AG04450 (cell line): ENCODE data around the gene KIAA1328. TPM values are rescaled to one million over a fixed set of nuclear protein-coding genes. Genes with fewer than 3 reads are reported as not detected.

ENCODE experiments used
- CTCF ChIA-PET: fragments of 300-600, 350-600 bp; formaldehyde crosslinking; extraction: SDS; loops from one replicate; lab custom pipeline; 2022; ENCODE audit warnings: antibody characterized with exemption, inconsistent platforms; lab: Charles Lee
- POLR2A ChIA-PET: fragments of 350-600 bp; formaldehyde crosslinking; extraction: SDS; loops from one replicate; lab custom pipeline; 2021; ENCODE audit warnings: antibody characterized with exemption, inconsistent platforms; lab: Yijun Ruan, JAX
- DNase-seq: peaks from one replicate; pipeline ENCODE4 v3.0.0-alpha.2; 2011; ENCODE audit warnings: low read depth, low spot score
- H3K27ac ChIP-seq: one replicate; pipeline ENCODE4 v1.5.1; 2012; ENCODE audit warnings: low read depth, low read length, control low read depth
- H3K27me3 ChIP-seq: one replicate; pipeline ENCODE4 v1.6.0; 2012; ENCODE audit warnings: low read length; ENCODE audit not compliant: control insufficient read depth, insufficient read depth
- H3K4me3 ChIP-seq: 2 replicates; pipeline ENCODE4 v1.5.1; 2011; ENCODE audit warnings: mild to moderate bottlenecking, low read depth, low read length, control low read depth
- H3K9me3 ChIP-seq: 2 replicates; pipeline ENCODE4 v1.5.1; 2012; ENCODE audit warnings: low read length; ENCODE audit not compliant: control insufficient read depth, insufficient read depth
- polyA plus RNA-seq: library from polyadenylated mRNA; depleted of rRNA; stranded (reverse); fragments of >200 nt; gene quantifications from 2 replicates; pipeline ENCODE4 v1.2.3, GENCODE V29; 2011
- TF ChIP-seq, protein P1 (sequence below): IDR thresholded peaks from 2 replicates; pipeline ENCODE4 v1.5.1; 2011; ENCODE audit warnings: low read depth, low read length, control low read depth, inconsistent platforms

Gene KIAA1328
- polyA plus RNA-seq, 1 experiment, result 3.9 TPM

DNA sequence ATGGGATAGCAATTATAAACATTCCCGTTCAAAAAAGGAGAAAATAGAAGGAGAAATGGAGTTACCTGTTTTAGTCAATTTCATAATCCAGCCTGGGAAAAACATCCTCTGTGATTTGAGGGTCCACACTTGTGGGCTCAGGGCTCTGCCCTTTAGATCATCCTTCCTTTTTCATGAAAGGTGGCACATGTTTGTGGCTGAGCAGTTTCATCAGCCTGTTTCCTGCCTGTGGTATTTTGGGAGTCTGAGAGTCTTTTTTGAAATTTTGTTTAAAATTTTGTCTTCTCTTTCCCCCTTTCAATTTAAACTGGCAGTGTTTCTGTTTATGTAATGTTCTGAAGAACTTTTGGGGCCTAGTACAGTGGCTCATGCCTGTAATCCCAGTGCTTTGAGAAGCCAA is 84.0 kb downstream of the KIAA1328 start:
- TF ChIP-seq, protein P1, sequence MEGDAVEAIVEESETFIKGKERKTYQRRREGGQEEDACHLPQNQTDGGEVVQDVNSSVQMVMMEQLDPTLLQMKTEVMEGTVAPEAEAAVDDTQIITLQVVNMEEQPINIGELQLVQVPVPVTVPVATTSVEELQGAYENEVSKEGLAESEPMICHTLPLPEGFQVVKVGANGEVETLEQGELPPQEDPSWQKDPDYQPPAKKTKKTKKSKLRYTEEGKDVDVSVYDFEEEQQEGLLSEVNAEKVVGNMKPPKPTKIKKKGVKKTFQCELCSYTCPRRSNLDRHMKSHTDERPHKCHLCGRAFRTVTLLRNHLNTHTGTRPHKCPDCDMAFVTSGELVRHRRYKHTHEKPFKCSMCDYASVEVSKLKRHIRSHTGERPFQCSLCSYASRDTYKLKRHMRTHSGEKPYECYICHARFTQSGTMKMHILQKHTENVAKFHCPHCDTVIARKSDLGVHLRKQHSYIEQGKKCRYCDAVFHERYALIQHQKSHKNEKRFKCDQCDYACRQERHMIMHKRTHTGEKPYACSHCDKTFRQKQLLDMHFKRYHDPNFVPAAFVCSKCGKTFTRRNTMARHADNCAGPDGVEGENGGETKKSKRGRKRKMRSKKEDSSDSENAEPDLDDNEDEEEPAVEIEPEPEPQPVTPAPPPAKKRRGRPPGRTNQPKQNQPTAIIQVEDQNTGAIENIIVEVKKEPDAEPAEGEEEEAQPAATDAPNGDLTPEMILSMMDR, result no peak
- ChIA-PET CTCF (no interaction called here), POLR2A (no interaction called here)

DNA sequence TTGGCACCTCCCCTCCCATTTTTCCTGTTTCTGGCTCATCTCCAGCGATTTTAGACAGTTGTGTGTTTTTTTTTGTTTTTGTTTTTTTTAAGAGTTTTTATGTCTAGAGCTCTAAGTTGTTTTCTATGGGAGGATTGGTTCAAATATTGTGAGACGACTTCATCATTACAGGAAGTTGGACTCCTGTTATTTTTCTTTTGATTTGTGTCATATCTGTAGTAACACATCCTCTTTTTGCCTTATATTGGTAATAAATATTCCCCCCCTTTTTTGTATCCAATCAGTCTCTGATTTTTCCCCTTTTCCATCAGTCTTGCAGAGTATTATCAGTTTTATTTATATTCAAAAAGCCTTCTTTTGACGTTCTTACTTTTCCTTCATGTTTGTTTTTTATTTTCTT is 89.0 kb downstream of the KIAA1328 start:
- ChIA-PET CTCF (no interaction called here), POLR2A (no interaction called here)
- TF ChIP-seq, protein P1, result no peak
- Histone ChIP-seq H3K4me3 (no peak overlapping the region), H3K27ac (no peak overlapping the region), H3K27me3 (no peaks in the 10 kb centered on the region), H3K9me3 (no peaks in the 10 kb centered on the region)
- DNase-seq, result no peak

More for the DNA sequence above, 84.0 kb downstream of the KIAA1328 start:
- DNase-seq, result no peak
- Histone ChIP-seq H3K9me3 (no peaks in the 10 kb centered on the region), H3K4me3 (no peak overlapping the region), H3K27ac (no peak overlapping the region), H3K27me3 (no peaks in the 10 kb centered on the region)

DNA sequence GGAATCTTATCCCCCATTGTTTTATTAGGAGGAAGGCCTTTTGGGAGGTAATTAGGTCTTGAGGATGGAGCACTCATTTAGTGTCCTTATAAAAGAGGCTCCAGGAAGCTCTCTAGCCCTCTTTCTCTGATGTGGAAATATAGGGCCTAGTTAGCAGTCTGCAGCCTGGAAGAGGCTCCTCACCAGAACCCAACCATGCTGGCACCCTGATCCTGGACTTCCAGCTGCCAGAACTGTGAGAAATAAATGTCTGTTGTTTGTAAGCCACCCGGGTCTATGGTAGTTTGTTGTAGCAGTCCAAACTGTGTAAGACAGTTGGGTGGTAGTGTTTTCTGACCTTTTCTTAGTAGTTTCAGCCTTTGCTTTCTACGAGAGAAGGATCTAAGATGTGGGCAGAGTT is 100.7 kb downstream of the KIAA1328 start:
- CTCF ChIA-PET, result interaction anchor here (0.6 kb wide), 1 partner anchor 12 kb away, joined by 3 read pairs; no protein-coding TSS in a partner anchor
- POLR2A ChIA-PET, result no interaction called here
- Histone ChIP-seq H3K27ac (no peak overlapping the region), H3K4me3 (no peak overlapping the region), H3K27me3 (peaks cover 2% of the 10 kb centered on the region), H3K9me3 (no peaks in the 10 kb centered on the region)
- TF ChIP-seq, protein P1, result no peak
- no peak for DNase-seq

DNA sequence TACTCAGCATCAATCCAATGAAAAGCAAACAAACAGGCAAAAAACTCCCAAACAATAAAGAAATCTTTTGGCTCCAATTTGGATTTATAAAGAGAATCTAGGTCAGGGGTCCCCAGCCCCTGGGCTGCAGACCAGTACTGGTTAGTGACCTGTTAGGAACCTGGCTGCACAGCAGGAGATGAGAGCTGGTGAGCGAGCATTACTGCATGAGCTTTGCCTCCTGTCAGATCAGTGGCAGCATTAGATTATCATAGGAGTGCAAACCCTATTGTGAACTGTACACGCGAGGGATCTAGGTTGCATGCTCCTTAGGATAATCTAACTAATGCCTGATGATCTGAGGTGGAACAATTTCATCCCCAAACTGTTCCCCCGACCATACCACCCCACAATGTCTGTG is 102.2 kb downstream of the KIAA1328 start:
- Histone ChIP-seq H3K27ac (no peak overlapping the region), H3K4me3 (no peak overlapping the region), H3K9me3 (no peaks in the 10 kb centered on the region), H3K27me3 (peaks cover 2% of the 10 kb centered on the region)
- DNase-seq, result no peak
- POLR2A ChIA-PET, result no interaction called here
- TF ChIP-seq, protein P1, result no peak
- CTCF ChIA-PET, result interaction anchor here (2.1 kb wide), 1 partner anchor 11 kb away, joined by 11 read pairs; no protein-coding TSS in a partner anchor

DNA sequence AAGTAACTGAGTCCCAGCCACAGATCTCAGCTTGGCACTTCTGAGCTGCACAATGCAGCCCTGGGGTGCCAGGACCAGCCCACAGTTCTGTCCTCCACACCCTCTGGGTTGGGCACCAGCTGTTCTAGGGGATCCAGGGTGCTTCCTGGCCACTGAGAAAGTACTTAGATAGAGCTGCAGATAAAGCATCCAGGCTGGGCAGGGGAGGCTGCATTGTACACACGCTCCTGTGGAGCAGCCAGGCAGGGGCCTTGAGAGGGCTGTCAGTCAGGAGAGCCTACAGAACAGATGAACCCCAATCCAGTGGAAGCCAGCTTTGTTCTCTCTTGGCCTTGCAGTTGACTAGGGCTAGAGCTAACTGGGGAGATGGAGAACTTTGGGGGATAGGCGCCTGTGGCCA is 104.6 kb downstream of the KIAA1328 start:
- Histone ChIP-seq H3K4me3 (no peak overlapping the region), H3K27me3 (peaks cover 2% of the 10 kb centered on the region), H3K27ac (no peak overlapping the region), H3K9me3 (no peaks in the 10 kb centered on the region)
- ChIA-PET POLR2A (no interaction called here), CTCF (interaction anchor here (1.7 kb wide), 1 partner anchor 9 kb away, joined by 6 read pairs; no protein-coding TSS in a partner anchor)
- TF ChIP-seq, protein P1, result no peak
- no peak for DNase-seq
